HG03354 (cell line): ENCODE results near the gene ATG2B.
"Not testable (repeated sequence)": the region's sequence is repeated elsewhere in the genome, so short reads cannot be mapped to it uniquely, and the experiment has no call there.

Experiments
- ATAC-seq: cut with Tn5 transposase; IDR thresholded peaks from one replicate; pipeline ENCODE4 v1.9.1; 2021; ENCODE audit warnings: mild to moderate bottlenecking; ENCODE audit not compliant: unreplicated experiment, poor library complexity, severe bottlenecking

Gene ATG2B

DNA sequence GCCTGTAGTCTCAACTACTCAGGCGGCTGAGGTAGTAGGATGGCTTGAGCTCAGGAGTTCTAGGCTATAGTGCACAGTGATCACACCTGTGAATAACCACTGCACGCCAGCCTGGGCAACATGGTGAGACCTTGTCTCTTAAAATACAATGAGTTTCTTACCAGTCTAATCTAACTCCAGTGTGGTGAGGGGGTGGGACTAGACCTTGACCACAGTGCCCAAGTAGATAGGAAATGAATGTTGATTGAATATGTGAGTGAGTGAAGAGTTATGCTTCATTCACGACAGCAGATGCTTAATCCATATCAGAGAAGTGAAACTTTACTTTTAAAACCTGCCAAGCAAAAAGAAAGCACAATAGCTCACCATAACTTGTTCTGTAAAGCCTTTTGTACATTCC is 17.6 kb upstream of the ATG2B start:
- ATAC-seq = peak; percentile 90

DNA sequence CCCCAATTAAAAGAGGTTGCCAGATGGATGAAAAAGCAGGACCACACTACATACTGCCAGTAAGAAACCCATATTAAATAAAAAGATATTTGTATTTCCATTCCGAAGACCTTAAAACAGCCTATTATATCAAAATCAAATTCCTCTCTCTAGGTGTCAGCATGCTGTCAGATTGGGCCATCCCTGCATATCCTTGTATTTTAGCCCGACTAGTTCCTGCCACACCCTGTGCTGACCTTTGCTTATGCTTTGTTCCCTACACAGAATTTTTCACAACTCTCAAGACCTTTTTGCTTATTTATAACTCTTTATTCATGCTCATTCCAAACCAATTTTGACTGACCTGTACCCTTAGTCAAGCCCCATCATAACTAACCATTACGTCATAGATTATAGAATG is 13.0 kb upstream of the ATG2B start:
- no peak for ATAC-seq

DNA sequence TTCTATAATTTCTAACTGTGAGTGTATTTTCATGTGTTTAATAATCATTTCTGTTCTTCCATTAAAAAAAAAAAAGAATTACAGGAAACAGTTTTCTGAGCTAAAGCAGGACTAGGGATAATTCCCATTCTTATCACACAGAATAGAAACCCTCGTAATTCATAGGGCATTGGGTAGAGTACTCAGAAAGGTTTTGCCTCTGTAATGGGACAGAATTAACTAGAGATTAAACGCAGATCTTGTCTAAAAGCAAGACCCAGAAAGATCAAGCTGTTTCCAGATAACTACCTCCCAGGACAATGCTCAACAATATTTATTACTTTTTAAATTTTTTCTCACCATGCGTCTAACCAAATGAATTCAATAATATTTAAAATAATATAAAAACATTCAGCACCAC is 10.4 kb upstream of the ATG2B start:
- ATAC-seq = no peak

DNA sequence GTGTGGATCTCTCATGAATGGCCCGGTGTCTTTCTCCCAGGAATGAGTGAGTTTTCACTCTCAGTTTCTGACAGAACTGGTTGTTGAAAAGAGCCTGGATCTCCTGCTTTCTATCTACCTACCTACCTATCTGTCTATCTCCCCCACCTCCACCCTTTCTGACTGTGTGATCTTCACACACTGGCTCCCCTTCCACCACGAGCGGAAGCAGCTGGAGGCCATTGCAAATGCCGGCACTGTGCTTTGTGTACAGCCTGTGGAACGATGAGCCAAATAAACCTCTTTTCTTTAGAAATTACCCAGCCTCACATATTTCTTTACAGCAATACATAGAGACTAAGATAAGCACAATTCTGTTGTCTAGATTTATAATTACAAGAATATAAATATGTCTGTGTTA is 7.4 kb upstream of the ATG2B start:
- ATAC-seq = no peak

DNA sequence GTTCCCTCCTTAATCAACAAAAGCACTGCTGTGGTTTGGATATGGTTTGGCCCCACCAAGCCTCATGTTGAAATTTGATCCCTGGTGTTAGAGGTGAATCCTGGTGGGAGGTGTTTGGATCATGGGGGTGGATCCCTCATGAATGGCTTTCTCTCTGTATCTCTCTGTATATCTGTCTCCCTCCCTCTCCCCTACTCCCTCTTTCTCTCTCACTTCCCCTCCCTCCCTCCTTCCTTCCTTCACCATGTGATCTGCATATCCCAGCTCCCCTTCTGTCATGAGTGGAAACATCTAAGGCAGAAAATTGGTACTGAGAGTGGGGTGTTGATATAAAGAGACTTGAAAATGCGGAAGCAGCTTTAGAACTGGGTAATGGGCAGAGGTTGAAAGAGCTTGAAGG is 5.4 kb upstream of the ATG2B start:
- ATAC-seq = no peak

DNA sequence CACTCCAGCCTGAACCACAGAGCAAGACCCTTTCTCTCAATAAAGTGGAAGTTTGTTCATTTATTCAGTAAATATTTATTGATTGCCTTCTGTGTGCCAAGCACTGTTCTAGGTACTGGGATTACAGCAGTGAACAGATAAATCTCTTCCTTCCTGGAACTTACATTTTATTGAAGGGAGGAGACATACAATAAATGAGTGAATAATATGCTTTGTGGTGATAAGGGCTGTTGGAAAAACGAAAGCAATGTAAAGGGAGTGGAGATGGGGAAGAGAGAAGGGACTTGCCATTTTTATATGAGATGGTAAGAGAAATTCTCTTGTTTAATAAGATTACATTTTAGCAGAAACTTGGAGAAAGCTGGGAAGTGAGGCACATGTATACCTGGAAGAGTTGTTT is 1.8 kb upstream of the ATG2B start:
- ATAC-seq = no peak

DNA sequence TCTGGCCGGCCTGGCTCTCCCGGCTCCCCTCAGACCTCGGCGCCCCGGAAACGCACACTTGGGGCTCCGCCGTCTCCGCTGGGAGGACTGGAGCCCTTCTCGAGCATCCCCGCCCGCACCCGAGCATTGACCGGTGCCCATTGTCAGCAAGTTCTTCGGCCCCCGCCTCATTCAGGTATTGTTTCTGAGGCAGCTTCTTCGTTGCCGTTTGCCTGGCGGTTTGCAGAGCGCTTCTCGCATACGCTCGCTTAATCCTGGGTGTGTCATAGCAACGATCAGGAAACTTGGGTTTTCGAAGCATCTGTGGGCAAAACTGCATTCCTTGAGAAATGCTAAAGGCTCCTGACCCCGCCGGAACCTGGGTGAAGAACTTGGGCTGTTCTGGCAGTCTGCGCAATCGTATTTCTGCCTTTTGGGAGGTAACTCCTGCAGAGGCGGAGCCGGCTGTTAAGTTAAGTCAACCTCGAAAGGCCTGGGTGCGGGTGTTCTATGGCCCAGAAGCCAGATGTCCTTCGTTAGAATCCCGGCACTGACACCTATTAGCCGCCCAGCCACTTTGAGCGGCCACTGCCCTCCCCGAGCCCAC is 703 bp upstream of the ATG2B start:
- peak; percentile 38 for ATAC-seq

DNA sequence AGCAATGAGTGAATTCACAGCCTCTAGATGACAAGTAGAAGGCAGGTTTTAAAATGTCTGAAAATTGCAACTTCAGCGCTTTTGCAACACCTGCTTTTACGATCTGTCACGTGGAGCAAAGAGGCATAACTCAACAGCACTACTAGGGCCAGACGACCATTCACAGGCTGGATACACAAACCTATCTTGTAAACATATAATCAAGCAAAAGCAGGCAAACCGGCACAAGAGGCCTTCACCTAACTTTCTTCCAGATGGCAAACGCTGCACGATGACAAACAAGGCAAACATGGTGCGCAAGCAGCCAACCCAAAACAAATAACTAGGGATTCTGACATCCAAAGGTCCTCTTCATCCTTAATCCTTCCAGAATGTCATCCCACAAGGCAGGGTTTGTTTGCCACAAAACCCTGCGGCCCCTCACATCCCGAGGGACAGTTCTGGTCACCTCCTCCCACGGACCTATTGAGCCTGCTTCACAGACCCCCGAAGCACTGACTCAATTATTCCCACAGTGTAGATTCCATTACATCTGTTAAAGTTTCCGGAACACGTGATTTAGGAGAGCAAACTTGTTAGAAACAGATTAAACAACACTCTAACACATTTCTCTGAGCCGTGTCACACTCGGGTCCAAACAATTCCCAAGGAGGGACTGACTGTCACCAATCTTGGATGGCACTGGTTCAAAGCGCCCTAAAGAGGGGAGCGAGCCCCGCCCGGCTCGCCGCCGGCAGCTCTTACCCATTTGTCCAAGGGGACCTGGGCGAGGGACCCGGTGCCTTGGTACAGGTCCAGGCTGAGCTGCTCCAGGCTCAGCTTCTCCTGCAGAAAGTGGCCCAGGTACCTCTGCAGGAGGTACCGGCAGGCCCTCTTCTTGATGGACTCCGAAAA is 823 bp downstream of the ATG2B start:
- peak; percentile 30 for ATAC-seq

DNA sequence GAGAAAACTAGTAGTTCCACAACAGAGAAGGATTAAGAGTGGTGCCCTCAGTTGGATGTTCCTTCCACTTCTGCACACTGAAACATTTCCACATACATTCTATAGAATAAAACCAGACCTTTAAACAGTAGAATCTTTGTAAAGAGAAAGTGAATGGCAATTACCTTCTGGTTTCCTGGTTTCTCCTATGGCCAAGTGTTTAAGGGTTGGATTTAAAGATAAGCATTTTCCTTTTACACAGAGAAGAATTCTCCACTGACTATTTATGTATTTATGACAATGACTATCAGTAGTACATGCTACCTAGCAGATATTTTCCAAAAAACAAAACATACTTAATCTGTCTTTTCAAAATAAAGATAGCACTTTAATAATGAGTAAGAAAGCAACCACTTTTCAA is 3.2 kb downstream of the ATG2B start:
- no peak for ATAC-seq

DNA sequence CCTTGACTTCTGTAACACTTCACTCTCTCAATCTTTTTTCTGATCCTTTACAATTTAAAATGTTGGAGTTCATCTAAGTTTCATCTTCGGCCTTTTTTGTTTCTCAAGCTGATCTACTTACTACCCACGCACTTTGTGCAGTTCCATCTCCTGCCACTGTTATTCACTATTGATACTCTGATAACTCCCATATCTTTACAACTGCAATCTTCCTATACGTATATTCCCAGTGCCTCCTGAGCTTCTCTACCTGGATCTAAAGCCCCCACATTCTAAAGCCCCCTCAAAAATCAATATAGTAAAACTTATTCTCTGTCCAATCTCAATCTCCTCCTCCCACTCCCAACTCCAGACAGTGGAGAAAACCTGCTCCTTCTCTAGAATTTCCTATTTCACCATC is 5.9 kb downstream of the ATG2B start:
- ATAC-seq = no peak

DNA sequence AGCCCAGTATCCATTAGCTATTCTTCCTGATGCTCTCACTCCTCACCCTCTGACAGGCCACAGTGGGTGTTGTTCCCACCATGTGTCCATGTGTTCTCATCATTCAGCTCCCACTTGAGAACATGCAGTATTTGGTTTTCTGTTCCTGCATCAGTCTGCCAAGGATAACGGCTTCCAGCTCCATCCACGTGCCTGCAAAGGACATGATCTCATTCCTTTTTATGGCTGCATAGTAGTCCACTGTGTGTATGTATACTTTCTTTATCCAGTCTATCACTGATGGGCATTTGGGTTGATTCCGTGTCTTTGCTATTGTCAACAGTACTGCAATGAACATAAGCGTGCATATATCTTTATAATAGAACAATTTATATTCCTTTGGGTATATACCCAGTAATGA is 8.9 kb downstream of the ATG2B start:
- ATAC-seq = no peak

DNA sequence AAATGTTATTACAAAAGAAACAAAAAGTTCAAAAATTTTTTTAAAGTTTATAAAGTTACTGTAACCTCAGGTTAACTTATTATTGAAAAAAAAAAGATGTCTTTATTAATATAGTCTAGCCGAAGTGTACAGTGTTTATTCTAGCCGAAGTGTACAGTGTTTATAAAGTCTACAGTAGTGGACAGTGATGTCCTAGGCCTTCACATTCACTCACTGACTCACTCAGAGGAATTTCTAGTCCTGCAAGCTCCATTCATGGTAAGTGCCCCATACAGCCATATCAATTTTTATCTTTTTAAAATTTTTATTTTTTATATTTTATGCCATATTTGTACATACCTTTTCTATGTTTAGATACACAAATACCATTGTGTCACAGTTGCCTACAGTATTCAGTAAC is 10.4 kb downstream of the ATG2B start:
- ATAC-seq = no peak

DNA sequence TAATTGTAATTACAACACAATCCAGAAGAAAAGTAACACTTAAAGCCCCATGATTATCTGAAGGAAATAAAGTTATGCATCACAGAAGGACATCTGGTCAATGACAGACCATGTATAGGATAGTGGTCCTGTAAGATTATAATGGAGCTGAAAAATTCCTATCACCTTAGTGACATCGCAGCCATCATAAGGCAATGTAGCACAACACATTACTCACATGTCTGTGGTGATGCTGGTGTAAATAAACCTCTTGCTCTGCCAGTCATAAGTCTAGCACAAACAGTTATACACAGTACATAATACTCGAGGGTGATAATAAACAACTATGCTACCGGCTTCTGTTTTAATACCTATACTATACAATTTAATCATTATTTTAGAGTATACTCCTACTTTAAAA is 11.2 kb downstream of the ATG2B start:
- no peak for ATAC-seq

DNA sequence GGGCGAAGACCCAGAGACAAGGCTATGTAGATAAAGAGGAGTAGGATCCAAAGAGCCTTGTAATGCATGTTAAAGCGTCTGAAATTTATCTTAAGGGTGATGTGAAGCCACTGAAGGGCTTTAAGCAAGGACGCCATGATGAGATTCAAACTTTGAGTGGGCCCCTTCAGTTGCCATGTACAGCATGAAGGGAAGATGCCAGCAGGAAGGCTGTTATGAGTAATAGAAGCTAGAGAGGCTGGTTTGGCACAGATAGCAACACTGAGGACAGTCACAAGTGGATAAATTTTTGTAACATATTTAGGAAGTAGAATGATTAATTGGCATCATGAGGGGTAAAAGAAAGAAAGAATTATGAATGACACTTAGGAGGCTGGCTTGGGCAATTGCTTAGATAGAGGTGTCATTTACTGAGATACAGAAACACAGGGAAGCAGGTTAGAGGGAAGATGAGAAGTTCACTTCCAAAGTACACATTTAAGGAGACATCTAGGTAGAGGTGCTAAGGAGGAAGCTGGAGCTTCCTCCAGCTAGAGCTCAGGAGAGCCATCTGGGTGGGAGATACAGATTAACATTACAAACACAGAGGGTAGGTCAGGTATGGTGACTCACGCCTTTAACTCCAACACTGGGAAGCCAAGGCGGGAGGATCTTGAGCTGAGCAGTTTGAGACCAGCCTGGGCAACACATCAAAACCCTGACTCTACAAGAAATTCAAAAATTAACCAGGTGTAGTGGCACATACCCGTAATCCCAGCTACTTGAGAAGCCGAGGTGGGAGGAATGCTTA is 13.7 kb downstream of the ATG2B start:
- no peak for ATAC-seq

DNA sequence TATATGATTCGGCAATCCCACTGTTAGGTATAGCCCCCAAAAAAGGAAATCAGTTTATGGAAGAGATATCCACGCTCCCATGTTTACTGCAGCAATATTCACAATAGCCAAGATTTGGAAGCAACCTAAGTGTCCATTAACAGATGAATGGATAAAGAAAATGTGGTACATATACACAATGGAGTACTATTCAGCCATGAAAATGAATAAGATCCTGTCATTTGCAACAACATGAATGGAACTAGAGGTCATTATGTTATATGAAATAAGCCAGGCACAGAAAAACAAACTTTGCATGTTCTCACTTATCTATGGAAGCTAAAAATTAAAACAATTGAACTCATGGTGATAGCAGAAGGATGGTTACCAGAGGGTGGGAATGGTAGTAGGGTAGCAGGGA is 15.2 kb downstream of the ATG2B start:
- not testable (repeated sequence) for ATAC-seq

DNA sequence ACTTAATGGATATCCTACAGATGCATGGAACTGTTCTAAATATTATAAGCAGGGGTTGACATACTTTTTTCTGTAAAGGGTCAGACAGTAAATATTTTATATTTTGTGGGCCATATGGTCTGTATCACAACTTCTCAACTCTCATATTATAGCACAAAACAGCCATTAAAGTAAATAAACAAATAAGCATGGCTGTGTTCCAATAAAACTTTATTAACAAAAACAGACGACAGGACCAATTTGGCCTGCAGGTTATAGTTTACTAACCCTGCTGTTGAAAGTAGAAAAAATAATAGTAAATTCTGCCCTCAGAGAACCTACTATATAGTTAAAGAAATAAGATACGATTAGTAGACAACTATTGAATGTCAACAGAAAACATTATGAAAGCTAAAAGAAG is 17.5 kb downstream of the ATG2B start:
- ATAC-seq = no peak

DNA sequence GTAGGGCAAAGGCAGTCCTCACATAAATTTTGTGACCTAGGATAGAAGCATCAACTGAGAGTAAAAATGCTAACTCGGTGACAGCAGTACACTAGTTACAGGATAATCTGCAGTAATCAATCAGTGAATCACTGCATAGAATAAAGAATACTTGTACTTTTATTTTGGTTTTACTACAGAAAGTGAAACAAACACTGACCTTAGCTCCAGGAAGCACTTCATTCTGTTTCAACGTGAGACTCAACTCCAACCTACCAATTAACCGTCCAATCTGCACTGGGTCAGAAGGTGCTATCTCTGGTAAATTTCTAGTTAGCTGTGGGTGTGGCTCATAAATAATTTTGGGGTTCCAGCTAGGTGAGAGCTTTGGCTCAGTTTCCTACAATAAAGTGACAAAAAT is 21.8 kb downstream of the ATG2B start:
- no peak for ATAC-seq

DNA sequence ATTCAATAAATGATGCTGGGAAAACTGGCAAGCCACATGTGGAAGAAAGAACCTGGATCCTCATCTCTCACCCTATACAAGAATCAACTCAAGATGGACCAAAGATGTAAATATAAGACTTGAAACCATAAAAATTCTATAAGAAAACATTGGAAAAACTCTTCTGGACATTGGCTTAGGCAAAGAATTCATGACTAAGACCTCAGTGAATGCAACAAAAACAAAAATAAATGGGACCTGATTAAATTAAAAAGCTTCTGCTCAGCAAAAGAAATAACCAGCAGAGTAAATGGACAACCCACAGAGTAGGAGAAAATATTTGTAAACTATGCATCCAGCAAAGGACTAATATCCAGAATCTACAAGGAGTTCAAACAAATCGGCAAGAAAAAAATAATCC is 24.6 kb downstream of the ATG2B start:
- no peak for ATAC-seq

DNA sequence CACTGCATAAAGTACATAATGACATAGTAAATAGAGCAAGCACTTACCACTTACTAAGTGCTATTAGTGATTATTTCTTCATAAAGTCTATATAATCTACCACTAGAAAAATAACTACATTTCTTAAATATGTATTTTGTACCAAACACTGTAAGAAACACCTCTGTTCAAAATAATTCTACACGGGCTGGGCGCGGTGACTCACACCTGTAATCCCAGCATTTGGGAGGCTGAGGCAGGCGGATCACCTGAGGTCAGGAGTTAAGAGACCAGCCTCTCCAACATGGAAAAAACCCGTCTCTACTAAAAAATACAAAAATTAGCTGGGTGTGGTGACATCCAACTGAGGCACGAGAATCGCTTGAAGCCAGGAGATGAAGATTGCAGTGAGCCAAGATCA is 38.9 kb downstream of the ATG2B start:
- no peak for ATAC-seq

DNA sequence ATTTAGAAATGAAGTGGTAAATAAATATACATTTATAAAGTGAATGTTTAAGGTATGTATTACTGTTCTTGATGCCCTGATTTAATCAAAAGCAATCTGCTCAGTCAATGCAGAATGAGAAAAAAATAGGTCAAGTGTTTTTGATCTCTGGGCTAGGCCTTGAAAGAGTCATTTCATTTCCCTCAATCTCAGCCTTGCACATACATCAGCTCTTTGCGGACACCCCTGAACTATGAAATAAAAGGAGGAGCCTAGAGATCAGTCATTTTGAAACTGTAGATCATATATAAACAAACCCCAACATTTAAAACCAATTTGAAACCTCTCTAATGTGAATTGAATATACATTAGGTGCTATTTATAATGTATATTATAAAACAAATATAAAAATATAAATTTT is 42.5 kb downstream of the ATG2B start:
- no peak for ATAC-seq

DNA sequence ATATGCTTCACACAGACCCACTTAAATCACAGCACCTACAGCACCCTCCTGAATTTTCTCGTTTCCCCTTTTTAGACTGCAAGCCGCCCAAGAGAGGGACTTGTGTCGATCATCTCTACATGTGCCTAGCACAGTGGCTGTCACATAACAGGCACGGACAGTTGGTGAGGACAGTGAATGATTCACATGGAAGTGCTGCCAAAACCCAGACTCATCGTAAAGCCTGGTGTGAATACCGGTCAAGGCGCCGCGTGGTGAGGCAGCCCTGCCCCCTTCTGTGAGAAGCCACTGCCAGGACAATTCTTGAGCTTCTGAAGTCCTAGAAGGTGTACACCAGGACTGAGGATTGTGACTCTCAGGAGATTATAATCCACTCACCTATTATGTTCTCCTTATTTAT is 44.3 kb downstream of the ATG2B start:
- no peak for ATAC-seq
